Measurements from ENCODE around the gene TDRD10. TPM values are rescaled to one million over a fixed set of nuclear protein-coding genes. Genes with fewer than 3 reads are reported as not detected.

The TDRD10 gene
- total RNA-seq, 4 donors from 2014 or later = 0.61 to 4.2 (median 0.62) TPM

GRCh38 chr1:154567386-154568156, 65.6 kb downstream of the TDRD10 start, which contains the start of gene CHRNB2:
CHRNB2 (plus strand) TSS chr1:154567778; CDS start chr1:154568045, 267 bp downstream.
- ATAC-seq = peak; percentile 69 to 85
- Histone ChIP-seq H3K27me3 (no peaks in the 10 kb centered on the region), H3K9me3 (no peaks in the 10 kb centered on the region), H3K4me1 (peaks cover 4% of the 10 kb centered on the region in 2 donors), H3K4me3 (peak within 1 kb of the TSS in 1 of 4 donors; percentile 6), H3K36me3 (no peaks in the 10 kb centered on the region), H3K27ac (no peak within 1 kb of the TSS)
- in situ Hi-C loops (cut with MboI; ENCODE audit: low sequenced_read_pairs in 4 of 4) (loop anchor here in 2 of 4 donors (10.0 to 25.0 kb wide), 2 partner anchors 195 to 317 kb away; no protein-coding TSS in a partner anchor), intact Hi-C loops (cut with DNase I; ENCODE audit: low total_unique reads) (loop anchor here (10.0 kb wide), 1 partner anchor 177 kb away; no protein-coding TSS in a partner anchor)
- TF ChIP-seq, protein P1, sequence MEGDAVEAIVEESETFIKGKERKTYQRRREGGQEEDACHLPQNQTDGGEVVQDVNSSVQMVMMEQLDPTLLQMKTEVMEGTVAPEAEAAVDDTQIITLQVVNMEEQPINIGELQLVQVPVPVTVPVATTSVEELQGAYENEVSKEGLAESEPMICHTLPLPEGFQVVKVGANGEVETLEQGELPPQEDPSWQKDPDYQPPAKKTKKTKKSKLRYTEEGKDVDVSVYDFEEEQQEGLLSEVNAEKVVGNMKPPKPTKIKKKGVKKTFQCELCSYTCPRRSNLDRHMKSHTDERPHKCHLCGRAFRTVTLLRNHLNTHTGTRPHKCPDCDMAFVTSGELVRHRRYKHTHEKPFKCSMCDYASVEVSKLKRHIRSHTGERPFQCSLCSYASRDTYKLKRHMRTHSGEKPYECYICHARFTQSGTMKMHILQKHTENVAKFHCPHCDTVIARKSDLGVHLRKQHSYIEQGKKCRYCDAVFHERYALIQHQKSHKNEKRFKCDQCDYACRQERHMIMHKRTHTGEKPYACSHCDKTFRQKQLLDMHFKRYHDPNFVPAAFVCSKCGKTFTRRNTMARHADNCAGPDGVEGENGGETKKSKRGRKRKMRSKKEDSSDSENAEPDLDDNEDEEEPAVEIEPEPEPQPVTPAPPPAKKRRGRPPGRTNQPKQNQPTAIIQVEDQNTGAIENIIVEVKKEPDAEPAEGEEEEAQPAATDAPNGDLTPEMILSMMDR (IDR thresholded peaks at IDR 0.05 in 4 of 5, conservative IDR thresholded peaks at IDR 0.05 in 1 of 5) = peak in 1 of 5 experiments; percentile 14
- no peak for TF ChIP-seq POLR2A (IDR thresholded peaks at IDR 0.05)
- DNase-seq = peak in 1 of 2 donors; percentile 28

DNA sequence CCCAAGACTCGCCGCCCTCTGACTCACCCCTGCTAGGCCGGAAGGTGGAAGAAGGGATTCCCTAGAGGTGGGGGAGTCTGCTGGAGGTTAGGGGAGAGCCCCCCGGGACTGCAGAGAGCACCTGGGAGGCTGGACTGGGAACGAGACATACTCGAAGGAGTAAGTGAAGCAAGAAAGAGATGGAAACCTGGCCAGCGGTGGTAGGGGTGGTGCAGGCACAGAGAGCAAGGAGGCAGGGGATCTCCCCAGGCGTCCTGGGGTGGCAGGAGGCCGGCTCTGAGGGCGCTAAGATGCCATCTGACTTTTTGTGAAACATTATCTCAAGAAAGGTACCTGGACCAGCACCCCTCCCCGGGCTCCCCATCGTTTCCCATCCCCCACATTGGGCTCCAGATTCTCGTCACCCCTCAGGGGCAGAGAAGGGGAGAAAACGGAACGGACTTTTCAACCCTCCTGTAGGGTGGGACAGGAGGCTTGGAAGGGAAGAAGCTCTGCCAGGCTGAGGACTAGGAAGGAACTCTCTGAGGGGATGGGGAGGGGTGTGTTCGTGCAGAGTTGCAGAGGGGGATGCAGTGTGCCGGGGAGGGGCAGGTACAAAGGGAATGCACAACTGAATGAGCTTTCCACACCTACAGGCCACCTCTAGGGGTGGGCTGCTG, 66.3 kb downstream of the TDRD10 start:
- intact Hi-C loops (cut with DNase I; ENCODE audit: low total_unique reads) (loop anchor here (10.0 kb wide), 1 partner anchor 177 kb away; no protein-coding TSS in a partner anchor), in situ Hi-C loops (cut with MboI; ENCODE audit: low sequenced_read_pairs in 4 of 4) (loop anchor here in 2 of 4 donors (10.0 to 25.0 kb wide), 2 partner anchors 194 to 317 kb away; no protein-coding TSS in a partner anchor)
- no peaks in the 10 kb centered on the region for H3K27me3 ChIP-seq
- peak overlapping the region in 1 of 4 donors; percentile 6 for H3K4me3 ChIP-seq
- peak in 1 of 2 donors; percentile 12 for ATAC-seq
- peaks cover 4% of the 10 kb centered on the region in 2 donors for H3K4me1 ChIP-seq
- no peak for DNase-seq
- no peaks in the 10 kb centered on the region for H3K36me3 ChIP-seq
- TF ChIP-seq POLR2A (IDR thresholded peaks at IDR 0.05) = no peak
- TF ChIP-seq, protein P1 (IDR thresholded peaks at IDR 0.05 in 4 of 5, conservative IDR thresholded peaks at IDR 0.05 in 1 of 5) = no peak
- H3K27ac ChIP-seq = no peak overlapping the region
- H3K9me3 ChIP-seq = no peaks in the 10 kb centered on the region

- Histone ChIP-seq H3K36me3 (no peaks in the 10 kb centered on the region), H3K9me3 (no peaks in the 10 kb centered on the region), H3K27ac (no peak overlapping the region), H3K27me3 (no peaks in the 10 kb centered on the region), H3K4me3 (no peak overlapping the region), H3K4me1 (peaks cover 4% of the 10 kb centered on the region in 2 donors)
- in situ Hi-C loops (cut with MboI; ENCODE audit: low sequenced_read_pairs in 4 of 4) = loop anchor here in 2 of 4 donors (10.0 to 25.0 kb wide), 2 partner anchors 191 to 313 kb away; no protein-coding TSS in a partner anchor
- intact Hi-C loops (cut with DNase I; ENCODE audit: low total_unique reads) = no loop called here
- TF ChIP-seq, protein P1 (IDR thresholded peaks at IDR 0.05 in 4 of 5, conservative IDR thresholded peaks at IDR 0.05 in 1 of 5) = no peak
- no peak for TF ChIP-seq POLR2A (IDR thresholded peaks at IDR 0.05)
- ATAC-seq = no peak
- no peak for DNase-seq
Observed at GRCh38 chr1:154571244-154571963, 69.4 kb downstream of the TDRD10 start.

- no peaks in the 10 kb centered on the region for H3K27me3 ChIP-seq
- no peak overlapping the region for H3K27ac ChIP-seq
- H3K4me1 ChIP-seq = peaks cover 4% of the 10 kb centered on the region in 2 donors
- intact Hi-C loops (cut with DNase I; ENCODE audit: low total_unique reads) (no loop called here), in situ Hi-C loops (cut with MboI; ENCODE audit: low sequenced_read_pairs in 4 of 4) (loop anchor here in 2 of 4 donors (10.0 to 25.0 kb wide), 2 partner anchors 190 to 313 kb away; no protein-coding TSS in a partner anchor)
- TF ChIP-seq, protein P1 (IDR thresholded peaks at IDR 0.05 in 4 of 5, conservative IDR thresholded peaks at IDR 0.05 in 1 of 5) = no peak
- TF ChIP-seq POLR2A (IDR thresholded peaks at IDR 0.05) = no peak
- no peak for ATAC-seq
- H3K4me3 ChIP-seq = no peak overlapping the region
- no peaks in the 10 kb centered on the region for H3K9me3 ChIP-seq
- no peak for DNase-seq
- H3K36me3 ChIP-seq = no peaks in the 10 kb centered on the region
Observed at GRCh38 chr1:154571964-154572288, 69.9 kb downstream of the TDRD10 start.

Data from gastrocnemius medialis (tissue), 4 donors.